GM20000 (cell line): Measurements from ENCODE around the gene LMBR1.
"Not testable (repeated sequence)": the region's sequence is repeated elsewhere in the genome, so short reads cannot be mapped to it uniquely, and the experiment has no call there.

Experiments
- DNase-seq: peaks from one replicate; pipeline ENCODE4 v3.0.0; 2012; ENCODE audit warnings: low spot score
- TF ChIP-seq, protein P1 (sequence below): IDR thresholded peaks from 2 replicates; pipeline ENCODE4 v1.5.1; 2012; ENCODE audit warnings: mild to moderate bottlenecking, control low read depth; ENCODE audit errors: extremely low read depth, missing control alignments

Gene LMBR1, protein sequence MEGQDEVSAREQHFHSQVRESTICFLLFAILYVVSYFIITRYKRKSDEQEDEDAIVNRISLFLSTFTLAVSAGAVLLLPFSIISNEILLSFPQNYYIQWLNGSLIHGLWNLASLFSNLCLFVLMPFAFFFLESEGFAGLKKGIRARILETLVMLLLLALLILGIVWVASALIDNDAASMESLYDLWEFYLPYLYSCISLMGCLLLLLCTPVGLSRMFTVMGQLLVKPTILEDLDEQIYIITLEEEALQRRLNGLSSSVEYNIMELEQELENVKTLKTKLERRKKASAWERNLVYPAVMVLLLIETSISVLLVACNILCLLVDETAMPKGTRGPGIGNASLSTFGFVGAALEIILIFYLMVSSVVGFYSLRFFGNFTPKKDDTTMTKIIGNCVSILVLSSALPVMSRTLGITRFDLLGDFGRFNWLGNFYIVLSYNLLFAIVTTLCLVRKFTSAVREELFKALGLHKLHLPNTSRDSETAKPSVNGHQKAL

GRCh38 chr7:156892821-156893706 lies at the start of gene LMBR1:
LMBR1 (minus strand) TSS chr7:156893183; CDS start chr7:156892993, 190 bp downstream.
- TF ChIP-seq, protein P1, sequence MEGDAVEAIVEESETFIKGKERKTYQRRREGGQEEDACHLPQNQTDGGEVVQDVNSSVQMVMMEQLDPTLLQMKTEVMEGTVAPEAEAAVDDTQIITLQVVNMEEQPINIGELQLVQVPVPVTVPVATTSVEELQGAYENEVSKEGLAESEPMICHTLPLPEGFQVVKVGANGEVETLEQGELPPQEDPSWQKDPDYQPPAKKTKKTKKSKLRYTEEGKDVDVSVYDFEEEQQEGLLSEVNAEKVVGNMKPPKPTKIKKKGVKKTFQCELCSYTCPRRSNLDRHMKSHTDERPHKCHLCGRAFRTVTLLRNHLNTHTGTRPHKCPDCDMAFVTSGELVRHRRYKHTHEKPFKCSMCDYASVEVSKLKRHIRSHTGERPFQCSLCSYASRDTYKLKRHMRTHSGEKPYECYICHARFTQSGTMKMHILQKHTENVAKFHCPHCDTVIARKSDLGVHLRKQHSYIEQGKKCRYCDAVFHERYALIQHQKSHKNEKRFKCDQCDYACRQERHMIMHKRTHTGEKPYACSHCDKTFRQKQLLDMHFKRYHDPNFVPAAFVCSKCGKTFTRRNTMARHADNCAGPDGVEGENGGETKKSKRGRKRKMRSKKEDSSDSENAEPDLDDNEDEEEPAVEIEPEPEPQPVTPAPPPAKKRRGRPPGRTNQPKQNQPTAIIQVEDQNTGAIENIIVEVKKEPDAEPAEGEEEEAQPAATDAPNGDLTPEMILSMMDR: no peak
- peak; percentile 99 for DNase-seq

- TF ChIP-seq, protein P1: no peak
- DNase-seq: no peak
Measured at GRCh38 chr7:156942708-156943090, 49.7 kb upstream of the LMBR1 start.

GRCh38 chr7:156941393-156942182 lies 48.6 kb upstream of the LMBR1 start:
- TF ChIP-seq, protein P1: no peak
- no peak for DNase-seq

DNA sequence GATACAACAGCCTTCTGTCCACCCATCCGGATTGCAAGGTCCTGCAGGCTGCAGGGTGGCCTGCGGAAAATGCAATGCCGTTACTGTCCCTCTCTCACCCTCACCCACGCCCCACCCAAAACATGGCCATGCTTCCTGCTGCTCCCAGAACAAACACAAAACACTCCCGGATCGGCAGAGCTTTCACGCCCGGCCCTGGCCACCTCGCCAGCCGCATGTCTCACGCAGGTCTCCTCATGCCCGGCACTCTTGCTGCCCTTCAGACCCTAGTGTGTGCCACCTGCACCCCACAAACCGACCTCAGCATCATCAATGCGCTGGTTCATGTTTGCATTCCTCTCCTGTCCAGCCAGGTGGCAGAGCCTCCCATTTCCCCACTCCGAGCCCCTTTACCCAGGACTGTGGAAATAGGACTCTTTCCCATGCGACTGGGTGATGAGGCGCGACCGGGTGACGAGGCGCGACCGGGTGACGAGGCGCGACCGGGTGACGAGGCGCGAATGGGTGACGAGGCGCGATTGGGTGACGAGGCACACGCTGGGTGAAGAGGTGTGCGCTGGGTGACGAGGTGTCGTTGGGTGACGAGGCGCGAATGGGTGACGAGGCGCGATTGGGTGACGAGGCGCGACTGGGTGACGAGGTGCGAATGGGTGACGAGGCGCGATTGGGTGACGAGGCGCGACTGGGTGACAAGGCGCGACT lies 47.6 kb upstream of the LMBR1 start:
- TF ChIP-seq, protein P1: no peak

GRCh38 chr7:156936766-156937165 lies 43.8 kb upstream of the LMBR1 start:
- DNase-seq: not testable (repeated sequence)

More for the DNA sequence above, 47.6 kb upstream of the LMBR1 start:
- no peak for DNase-seq

- TF ChIP-seq, protein P1: no peak
Measured at GRCh38 chr7:156935250-156935649, 42.3 kb upstream of the LMBR1 start.

GRCh38 chr7:156932006-156932405 lies 39.0 kb upstream of the LMBR1 start:
- TF ChIP-seq, protein P1: no peak
- DNase-seq: no peak

More at GRCh38 chr7:156935250-156935649, 42.3 kb upstream of the LMBR1 start:
- DNase-seq: no peak
